ENCODE data around the gene HIVEP2.

The HIVEP2 gene

DNA sequence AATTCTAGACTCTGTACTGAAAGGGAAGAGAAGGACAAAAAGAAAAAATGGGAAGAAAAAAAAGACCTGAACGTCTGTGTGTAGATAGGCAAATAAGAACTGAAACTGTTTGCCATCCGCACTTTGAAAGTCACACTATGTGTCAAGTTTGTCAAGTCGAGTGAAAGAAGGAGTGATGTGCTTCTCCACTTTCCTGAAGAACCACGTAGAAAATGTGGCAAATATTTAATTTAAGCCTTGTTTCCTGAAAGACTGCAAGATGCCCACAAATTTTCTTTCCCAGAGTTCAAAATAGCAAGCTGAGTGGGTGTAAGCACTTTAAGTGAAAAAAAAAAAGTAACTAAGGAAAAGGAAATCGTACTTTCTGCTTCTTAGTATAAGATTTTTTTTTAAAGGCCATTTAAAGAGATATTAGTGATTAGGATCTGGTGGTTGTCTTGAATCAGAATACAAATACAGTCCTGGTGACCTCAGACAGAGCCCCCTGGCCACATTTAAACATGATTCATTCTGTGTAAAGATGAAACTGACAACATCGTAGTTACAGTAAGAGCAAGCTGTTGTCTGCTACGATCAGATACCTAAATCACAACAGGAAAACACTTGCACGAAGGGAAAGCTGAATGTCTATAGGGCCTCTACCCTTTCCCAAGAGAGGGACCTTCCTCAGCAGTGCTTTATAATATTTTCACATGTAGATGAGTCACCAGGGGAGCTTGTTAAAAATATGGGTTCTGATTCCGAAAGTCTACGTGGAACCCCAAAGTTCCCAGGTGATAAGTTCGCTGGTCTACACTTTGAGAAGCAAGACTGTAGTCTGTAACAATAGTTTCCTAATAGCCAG, 102.3 kb downstream of the HIVEP2 start:
- H3K27ac Mint-ChIP-seq, result peak overlapping the region; percentile 77 to 98

DNA sequence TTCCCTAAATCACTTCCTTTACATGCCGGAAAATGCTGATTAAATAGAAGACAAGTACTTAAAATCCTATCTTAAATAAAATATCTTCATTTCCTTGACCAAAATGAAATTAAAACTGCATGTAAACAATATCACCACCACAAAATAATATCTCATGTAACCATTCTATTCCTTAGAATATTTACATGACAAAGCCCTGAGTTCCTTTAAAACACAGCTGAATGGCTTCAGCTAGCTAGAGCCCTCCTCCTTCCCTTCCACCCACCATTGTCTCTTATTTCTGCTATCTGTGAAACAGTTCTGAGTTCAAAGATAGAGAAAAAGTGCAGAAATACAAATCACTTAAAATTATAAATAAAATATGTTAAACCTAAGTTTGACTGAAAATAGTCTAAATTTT, 103.1 kb downstream of the HIVEP2 start:
- H3K4me1 Mint-ChIP-seq, result peaks cover 91% of the 10 kb centered on the region
- H3K27me3 Mint-ChIP-seq, result no peaks in the 10 kb centered on the region
- H3K27ac Mint-ChIP-seq, result peak overlapping the region; percentile 77 to 98
- DNase-seq (no peak), ATAC-seq (no peak)
- H3K4me3 Mint-ChIP-seq, result peak overlapping the region; percentile 70 to 88
- no peaks in the 10 kb centered on the region for H3K9me3 Mint-ChIP-seq

More for the DNA sequence above, 102.3 kb downstream of the HIVEP2 start:
- Mint-ChIP-seq H3K27me3 (no peaks in the 10 kb centered on the region), H3K4me1 (peaks cover 91% of the 10 kb centered on the region), H3K9me3 (no peaks in the 10 kb centered on the region), H3K4me3 (peak overlapping the region; percentile 70 to 88)
- peak in 1 of 2 donors; percentile 75 for DNase-seq
- ATAC-seq, result peak; percentile 87

DNA sequence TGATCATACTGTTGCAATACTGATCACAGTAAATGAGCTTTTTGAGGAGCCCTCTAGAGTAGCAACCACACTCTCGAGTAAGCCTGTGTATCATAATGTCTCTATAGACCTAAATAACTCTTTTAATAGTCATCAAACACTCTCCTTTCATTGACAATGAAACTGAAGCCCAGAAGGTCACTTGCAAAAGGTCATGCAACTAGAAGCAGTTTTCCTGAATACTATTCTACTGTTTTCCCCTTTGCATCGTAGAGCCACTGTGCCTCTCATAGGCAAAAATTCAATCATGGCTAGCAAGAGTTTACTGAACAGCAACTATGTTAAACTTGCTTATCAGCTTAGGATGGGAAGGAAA, 105.3 kb downstream of the HIVEP2 start:
- Mint-ChIP-seq H3K27me3 (no peaks in the 10 kb centered on the region), H3K4me3 (peak overlapping the region; percentile 60 to 62), H3K9me3 (no peaks in the 10 kb centered on the region), H3K27ac (peak overlapping the region in 1 of 2 donors; percentile 81), H3K4me1 (peaks cover 85% of the 10 kb centered on the region)
- no peak for ATAC-seq
- DNase-seq, result no peak

DNA sequence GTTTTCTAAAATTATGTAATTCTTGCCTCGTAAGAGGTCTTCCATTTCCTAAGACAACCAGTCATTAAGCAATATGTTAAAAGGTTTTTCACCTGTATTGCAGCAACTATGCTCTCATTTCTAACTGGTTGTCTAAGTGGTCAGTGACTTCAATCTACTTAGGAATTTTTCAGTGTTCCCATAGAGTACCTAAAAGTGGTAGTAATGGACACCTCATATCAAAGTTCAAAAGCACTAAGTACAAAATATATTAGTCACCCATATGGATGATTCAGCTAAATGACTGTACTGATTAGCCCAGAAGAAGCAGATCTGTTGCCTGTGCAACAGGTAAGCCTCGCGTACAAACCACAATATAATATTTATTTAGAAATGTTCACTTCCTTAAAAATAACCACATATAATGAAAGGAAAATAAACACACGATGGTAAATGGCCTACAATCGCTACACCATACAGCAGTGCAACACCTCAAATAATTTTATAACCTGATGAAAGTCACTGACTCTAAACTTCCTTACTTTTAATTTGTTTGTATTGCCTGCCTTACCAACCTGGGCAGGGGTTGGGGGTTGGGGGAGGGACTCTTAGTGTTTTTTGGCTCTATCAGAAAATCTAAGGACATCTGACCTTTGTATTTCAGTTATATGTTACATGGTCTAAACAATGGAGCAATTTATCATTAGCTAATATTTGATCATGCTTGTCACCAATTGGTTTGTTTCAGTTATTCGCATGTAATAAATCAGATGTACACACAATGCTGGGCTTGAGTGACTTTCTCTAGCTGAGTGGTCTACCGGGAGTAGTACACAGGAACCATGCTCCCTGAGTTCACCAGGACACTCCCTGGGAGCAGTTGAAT, 105.9 kb downstream of the HIVEP2 start:
- Mint-ChIP-seq H3K27me3 (no peaks in the 10 kb centered on the region), H3K4me3 (peak overlapping the region; percentile 62 to 65), H3K9me3 (no peaks in the 10 kb centered on the region), H3K27ac (peak overlapping the region; percentile 37 to 81), H3K4me1 (peaks cover 79% of the 10 kb centered on the region)
- DNase-seq (no peak), ATAC-seq (no peak)

DNA sequence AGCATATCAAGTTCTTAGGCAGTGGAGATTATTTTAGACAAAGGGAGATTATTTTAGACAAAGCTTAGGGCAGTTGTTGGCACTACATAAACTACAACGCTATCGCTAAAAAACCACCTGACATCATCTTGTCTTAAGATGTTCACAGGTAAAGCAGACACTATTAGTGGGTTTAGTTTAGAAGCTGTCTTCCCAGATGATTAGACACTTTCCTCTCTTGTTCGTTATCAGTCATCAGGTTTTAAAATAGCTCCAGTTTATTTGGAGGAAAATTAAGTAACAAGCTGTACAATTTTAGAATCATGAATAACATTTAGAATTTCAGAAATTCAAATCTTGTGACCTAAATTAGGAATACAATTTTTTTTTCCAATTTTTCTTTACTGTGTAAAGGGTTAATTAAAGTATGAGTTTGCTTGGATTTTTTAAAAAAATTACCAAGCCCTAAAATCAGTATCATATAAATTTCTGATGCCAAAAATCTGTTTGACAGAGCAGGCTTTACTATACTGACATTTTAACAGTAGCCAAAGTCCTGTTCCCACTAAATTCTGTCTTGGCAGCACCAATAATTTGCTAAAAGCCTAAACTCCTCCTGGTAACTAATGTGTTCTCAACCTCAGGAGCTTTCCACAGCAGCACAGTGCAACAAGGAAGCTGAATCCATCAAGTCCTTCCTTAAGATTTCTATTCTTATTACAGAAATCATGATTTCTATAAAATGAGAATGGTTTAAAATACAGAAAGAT, 109.0 kb downstream of the HIVEP2 start:
- Mint-ChIP-seq H3K4me3 (no peak overlapping the region), H3K9me3 (no peaks in the 10 kb centered on the region), H3K27me3 (no peaks in the 10 kb centered on the region), H3K27ac (peak overlapping the region in 1 of 2 donors; percentile 63), H3K4me1 (peaks cover 76% of the 10 kb centered on the region)
- DNase-seq (no peak), ATAC-seq (no peak)

DNA sequence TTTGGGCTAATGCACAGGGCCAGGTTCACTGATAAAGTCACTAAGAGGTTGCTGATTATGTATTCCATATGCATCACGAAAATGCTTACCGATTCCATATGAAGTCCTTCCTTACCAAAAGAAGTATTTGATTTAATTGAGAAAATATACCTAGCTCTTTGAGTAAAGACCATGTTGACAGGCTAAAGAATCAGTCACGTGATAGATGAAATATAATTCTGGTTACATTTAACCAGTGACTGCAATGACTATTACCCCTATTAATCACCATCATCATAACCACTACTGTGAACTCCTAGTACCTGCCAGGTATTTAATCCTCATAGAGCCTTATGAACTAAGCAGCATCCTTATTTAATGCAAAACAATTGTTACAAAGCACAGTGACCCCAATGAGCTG, 110.1 kb downstream of the HIVEP2 start:
- ATAC-seq, result peak; percentile 31
- DNase-seq, result no peak
- Mint-ChIP-seq H3K9me3 (no peaks in the 10 kb centered on the region), H3K27me3 (no peaks in the 10 kb centered on the region), H3K4me3 (no peak overlapping the region), H3K4me1 (peaks cover 83% of the 10 kb centered on the region), H3K27ac (peak overlapping the region in 1 of 2 donors; percentile 41)

DNA sequence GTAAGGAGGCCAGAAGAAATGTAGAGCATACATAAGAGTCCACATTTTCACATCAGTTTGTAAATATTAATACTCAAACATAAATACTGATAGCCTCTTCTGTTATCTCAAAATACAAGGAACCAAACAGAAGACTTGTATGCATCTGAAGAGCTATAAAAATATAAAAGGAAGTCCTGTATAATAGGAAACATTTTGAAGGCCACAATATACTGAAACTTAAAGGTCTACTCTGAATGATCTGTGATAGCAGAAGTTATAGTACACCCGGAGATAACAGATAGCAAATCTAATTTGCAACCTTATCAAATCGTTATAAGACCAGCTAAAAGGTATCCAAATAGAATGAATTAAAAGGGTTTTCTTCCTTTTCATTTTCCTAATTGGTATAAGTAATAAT, 111.2 kb downstream of the HIVEP2 start:
- Mint-ChIP-seq H3K27me3 (no peaks in the 10 kb centered on the region), H3K27ac (peak overlapping the region in 1 of 2 donors; percentile 92), H3K4me1 (peaks cover 79% of the 10 kb centered on the region), H3K4me3 (no peak overlapping the region), H3K9me3 (no peaks in the 10 kb centered on the region)
- no peak for ATAC-seq
- DNase-seq, result no peak

DNA sequence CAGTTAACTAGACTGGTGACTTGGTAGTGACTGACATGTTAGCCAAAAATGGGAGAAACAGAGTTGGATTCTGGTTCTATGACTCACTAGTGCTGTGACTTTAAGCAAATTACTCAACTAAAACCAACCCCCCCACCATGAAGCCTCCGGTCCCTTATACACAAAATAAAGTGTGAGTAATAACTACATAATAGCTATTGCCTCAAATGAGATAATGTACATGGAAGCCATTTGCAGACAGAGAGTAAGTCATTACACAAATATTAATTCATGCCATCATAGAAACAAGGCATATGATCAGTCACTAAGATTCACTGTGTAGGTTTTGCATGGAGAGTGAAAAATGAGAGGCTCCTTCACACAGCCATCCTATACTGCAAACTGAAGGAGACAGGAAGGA, 111.9 kb downstream of the HIVEP2 start:
- Mint-ChIP-seq H3K27ac (peak overlapping the region; percentile 79 to 92), H3K4me1 (peaks cover 77% of the 10 kb centered on the region), H3K27me3 (no peaks in the 10 kb centered on the region), H3K4me3 (peak overlapping the region; percentile 37 to 57), H3K9me3 (no peaks in the 10 kb centered on the region)
- DNase-seq, result peak in 1 of 2 donors; percentile 56
- ATAC-seq, result peak; percentile 95

DNA sequence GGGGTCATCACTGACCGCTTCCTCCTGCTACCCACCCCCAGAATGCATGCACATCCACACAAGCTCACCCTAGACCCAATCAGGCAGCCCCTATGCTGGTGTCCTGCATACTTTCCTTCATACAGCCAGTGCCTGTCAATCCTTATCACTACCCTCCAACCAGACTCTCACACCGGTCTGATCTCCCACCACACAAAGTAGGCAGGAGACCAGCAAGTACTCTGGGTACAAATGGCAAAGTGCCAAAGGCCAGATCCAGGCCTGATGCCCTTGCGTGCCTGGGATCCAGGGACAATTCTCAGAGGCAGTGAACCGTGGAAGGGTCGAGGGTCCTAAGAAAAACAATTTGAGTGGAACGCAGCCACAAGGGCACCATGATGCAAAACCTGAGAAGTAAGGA, 114.2 kb downstream of the HIVEP2 start:
- DNase-seq (no peak), ATAC-seq (no peak)
- Mint-ChIP-seq H3K4me1 (peaks cover 74% of the 10 kb centered on the region), H3K9me3 (no peaks in the 10 kb centered on the region), H3K27me3 (no peaks in the 10 kb centered on the region), H3K4me3 (no peak overlapping the region), H3K27ac (peak overlapping the region in 1 of 2 donors; percentile 49)

DNA sequence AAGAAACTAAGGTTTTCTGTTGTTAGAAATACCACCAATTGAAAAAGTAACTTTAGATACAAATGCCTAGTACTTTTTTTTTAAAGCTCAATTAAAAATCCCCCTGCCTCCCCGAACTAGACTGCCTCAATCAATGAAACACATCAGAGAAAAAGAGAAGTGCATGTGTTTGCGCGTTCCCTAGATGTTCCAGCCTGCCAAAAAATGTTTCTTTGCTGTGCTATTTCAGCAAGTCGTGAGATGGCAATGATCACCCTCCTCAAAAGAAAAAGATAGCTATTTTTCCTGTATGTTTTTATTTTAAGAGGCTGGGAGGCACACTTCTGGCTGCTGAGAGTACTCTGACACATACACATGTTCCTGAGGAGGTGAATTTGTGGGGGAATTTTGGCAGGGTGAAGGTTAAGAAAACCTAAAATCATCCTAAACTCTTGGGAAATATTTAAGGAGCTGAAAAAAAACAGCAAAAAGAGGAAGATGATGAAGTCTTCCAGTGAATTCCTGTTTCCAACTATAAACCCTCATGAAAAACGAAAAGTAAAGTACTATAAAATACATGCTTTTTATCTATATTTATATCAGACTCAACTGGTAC, 114.8 kb downstream of the HIVEP2 start:
- peaks cover 70% of the 10 kb centered on the region for H3K4me1 Mint-ChIP-seq
- H3K27ac Mint-ChIP-seq, result peak overlapping the region in 1 of 2 donors; percentile 64
- no peak overlapping the region for H3K4me3 Mint-ChIP-seq
- no peaks in the 10 kb centered on the region for H3K27me3 Mint-ChIP-seq
- no peaks in the 10 kb centered on the region for H3K9me3 Mint-ChIP-seq
- no peak for ATAC-seq
- no peak for DNase-seq

DNA sequence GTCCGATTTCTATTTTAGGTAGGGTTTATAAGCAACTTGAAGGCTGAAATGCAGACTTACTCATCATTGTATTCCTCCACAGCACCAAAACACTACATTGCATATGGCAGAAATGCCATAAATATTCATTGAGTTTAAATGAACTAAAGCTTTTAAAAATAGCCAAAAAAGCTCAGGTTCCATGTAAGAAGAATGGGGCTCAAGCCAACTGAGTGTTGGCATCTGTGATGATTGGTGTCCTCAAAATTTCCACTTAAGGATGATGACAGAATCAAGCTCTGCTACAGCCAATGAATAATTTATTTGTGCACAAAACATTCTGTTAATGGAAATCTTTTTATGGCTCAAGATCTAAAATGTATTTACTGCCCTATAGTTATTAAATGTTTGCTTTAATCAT, 115.4 kb downstream of the HIVEP2 start:
- H3K27ac Mint-ChIP-seq, result no peak overlapping the region
- H3K4me1 Mint-ChIP-seq, result peaks cover 71% of the 10 kb centered on the region
- no peaks in the 10 kb centered on the region for H3K27me3 Mint-ChIP-seq

DNA sequence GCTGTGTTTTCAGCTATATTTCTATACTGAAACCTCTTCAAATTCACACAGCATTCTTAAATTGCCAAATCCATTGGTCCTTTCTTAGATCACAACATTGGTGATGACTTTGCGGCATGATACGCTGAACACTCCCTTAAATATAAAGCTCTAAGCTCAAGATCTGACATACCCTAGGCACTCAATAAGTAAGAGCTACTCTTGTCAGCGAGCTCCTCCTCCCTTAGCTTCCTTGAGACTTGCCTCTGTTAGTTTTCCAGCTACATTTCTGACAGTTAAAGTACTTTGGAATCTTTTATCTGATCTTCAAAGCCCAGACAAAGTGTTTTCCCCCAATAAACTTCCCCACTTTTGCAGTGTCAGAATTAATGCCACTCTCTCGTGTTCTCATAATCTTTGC, 117.0 kb downstream of the HIVEP2 start:
- no peaks in the 10 kb centered on the region for H3K27me3 Mint-ChIP-seq
- no peaks in the 10 kb centered on the region for H3K9me3 Mint-ChIP-seq
- H3K27ac Mint-ChIP-seq, result no peak overlapping the region
- peaks cover 70% of the 10 kb centered on the region for H3K4me1 Mint-ChIP-seq
- ATAC-seq (no peak), DNase-seq (no peak)
- no peak overlapping the region for H3K4me3 Mint-ChIP-seq

More for the DNA sequence above, 115.4 kb downstream of the HIVEP2 start:
- no peak for ATAC-seq
- no peak for DNase-seq
- Mint-ChIP-seq H3K9me3 (no peaks in the 10 kb centered on the region), H3K4me3 (no peak overlapping the region)

DNA sequence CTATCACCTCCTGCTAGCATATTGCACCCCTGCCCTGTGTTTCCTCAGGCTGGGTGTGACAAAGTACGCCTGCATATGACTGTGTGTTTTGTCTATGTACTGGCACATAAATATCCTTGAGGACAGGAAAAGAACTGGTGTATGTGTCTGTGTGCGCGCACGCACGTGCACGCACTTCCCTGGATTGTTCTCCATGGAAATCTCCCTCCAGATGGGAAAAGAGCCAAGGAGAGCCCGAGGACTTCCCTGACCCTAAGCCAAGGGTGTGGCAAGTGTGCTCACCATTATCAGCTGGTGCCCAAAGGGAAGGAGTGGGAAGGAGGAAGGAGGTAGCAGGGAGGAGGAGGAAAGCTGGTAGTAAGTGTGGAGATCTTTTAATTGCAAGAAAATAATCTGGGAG, 117.6 kb downstream of the HIVEP2 start:
- H3K27ac Mint-ChIP-seq, result peak overlapping the region in 1 of 2 donors; percentile 37
- H3K4me3 Mint-ChIP-seq, result no peak overlapping the region
- H3K9me3 Mint-ChIP-seq, result no peaks in the 10 kb centered on the region
- peaks cover 70% of the 10 kb centered on the region for H3K4me1 Mint-ChIP-seq
- DNase-seq, result no peak
- H3K27me3 Mint-ChIP-seq, result no peaks in the 10 kb centered on the region
- no peak for ATAC-seq

DNA sequence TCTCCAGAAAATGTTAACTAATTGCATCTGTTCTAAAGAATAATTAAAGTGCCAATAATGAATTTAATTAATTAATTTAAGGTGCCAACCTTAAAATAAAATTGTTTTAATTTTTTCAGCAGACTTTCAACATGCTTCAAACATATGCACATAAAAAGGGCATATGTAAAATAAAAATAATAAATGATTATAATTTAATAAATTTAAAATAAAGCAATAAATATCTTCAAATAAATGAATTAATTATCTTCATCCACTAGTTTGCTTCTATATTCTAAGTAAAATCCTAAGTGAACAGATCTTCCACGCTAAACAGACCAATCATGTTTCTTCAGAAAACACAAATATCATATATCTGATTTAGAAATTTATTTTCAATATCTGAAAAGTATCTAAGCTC, 119.2 kb downstream of the HIVEP2 start:
- peaks cover 75% of the 10 kb centered on the region for H3K4me1 Mint-ChIP-seq
- DNase-seq, result no peak
- H3K9me3 Mint-ChIP-seq, result no peaks in the 10 kb centered on the region
- no peak overlapping the region for H3K4me3 Mint-ChIP-seq
- ATAC-seq, result no peak
- H3K27ac Mint-ChIP-seq, result no peak overlapping the region
- no peaks in the 10 kb centered on the region for H3K27me3 Mint-ChIP-seq

DNA sequence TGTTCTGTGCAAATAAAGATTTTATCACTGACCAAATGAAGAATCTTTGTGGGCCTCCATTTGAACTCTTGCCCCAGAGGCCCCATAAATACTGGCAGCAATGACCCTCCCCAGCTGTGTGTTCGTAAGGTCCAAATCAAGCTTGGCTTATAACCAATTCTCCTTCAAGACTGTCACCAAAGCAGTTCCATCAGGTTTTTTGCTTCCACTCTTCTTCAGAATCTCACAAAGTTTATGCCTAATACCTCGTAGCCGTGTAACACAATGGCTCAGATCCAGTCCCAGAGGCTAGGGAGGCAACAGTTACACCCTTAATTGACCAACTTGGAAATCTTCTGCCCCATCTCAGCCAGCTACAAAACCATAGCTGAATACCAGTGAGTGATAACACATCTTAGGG, 120.5 kb downstream of the HIVEP2 start:
- H3K27ac Mint-ChIP-seq, result no peak overlapping the region
- ATAC-seq, result no peak
- no peaks in the 10 kb centered on the region for H3K27me3 Mint-ChIP-seq
- no peak for DNase-seq
- H3K4me3 Mint-ChIP-seq, result peak overlapping the region in 1 of 2 donors; percentile 23
- no peaks in the 10 kb centered on the region for H3K9me3 Mint-ChIP-seq
- H3K4me1 Mint-ChIP-seq, result peaks cover 74% of the 10 kb centered on the region
